ENCODE data around the gene OPA3.

GRCh38 chr19:45483033-45483432 lies 101.6 kb downstream of the OPA3 start:
- no peak for TF ChIP-seq CTCF (IDR thresholded peaks at IDR 0.05; ENCODE audit: insufficient read depth, low read length)
- no peak for TF ChIP-seq GABPA (IDR thresholded peaks at IDR 0.05; ENCODE audit: low read depth)
- no peak for TF ChIP-seq POLR2AphosphoS5 (IDR thresholded peaks at IDR 0.05; ENCODE audit: low read depth)
- no peak for TF ChIP-seq SPI1 (IDR thresholded peaks at IDR 0.05; ENCODE audit: borderline replicate concordance, low read depth)

All from HL-60 (cell line).